ENCODE measurements around the gene MTM1.

MTM1 gene

DNA sequence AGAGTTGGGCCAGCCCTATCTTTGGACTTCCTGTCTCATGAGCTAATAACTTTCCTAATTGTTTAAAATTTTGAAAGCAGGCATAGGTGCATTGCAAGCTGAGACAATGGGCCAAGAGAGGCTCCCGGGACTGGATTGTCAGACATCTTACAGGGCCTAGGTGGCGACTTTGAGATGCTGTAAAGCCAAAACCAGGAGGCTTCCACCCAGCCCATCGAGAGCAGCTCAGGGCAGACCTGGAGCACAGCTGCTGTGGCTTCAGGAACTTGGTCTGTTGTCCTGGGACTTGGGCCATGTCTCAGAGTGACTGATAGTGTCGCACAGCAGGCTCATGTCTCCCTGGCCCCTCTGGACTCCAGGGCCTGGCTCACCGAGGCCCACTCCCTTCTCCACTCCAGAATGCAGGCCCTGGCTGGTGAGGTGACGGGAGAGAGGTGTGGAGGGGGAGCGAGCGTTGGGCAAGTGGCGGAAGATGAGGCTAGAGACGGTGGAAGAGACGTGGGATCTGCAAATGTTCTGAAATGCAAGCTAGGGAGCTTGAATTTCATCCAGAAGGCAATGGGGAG lies 24.1 kb upstream of the MTM1 start:
- TF ChIP-seq FOXP2 (optimal IDR thresholded peaks at IDR 0.05; ENCODE audit: borderline replicate concordance, extremely low read depth, extremely low read length, insufficient read depth) (no peak), SIN3A (IDR thresholded peaks at IDR 0.05; ENCODE audit: borderline replicate concordance, insufficient read depth, low read length) (no peak)

DNA sequence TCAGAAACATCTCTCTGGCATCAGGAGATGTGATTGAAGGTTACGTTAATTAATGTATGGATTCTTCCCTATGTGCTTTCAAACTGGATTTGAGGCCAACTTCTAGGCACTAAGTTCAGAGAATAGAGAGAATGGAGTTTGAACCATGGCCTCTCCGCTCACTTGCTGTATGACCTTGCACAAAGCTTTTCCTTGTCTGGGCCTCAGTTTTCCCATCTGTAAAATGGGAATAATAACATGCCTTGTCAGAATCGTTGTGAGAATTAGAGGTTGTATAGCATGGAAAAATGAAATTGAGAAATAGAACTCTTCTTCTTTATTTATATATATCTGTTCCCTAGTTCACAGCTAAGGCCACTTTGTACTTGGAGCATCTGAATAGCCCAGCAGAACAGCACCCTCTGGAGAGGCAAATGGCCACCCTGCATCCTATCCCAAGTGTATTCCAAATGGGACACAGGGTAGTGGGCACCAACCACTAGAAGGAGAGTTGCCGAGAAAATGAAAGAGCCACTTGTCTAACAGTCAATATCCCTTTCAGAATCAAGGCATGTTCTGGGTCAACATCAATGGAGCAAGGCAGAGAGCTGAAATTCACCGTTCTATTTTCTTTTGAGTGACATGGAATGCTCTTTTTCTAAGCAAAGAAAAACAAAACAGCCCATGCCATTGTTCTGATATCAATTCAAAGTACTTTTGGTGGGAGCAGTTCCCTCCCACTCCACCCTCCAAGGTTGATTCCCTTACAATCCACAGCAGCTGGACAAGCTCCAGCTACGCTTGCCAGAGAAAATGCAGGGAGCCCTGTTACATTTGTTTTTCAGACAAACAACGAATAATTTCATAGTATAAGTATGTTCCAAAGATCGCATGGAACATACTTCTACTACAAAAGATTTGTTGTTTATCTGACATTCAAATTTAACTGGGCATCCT lies 23.3 kb upstream of the MTM1 start:
- TF ChIP-seq TAF1 (IDR thresholded peaks at IDR 0.05; ENCODE audit: borderline replicate concordance, insufficient read depth, low read length) (no peak), FOXP2 (optimal IDR thresholded peaks at IDR 0.05; ENCODE audit: borderline replicate concordance, extremely low read depth, extremely low read length, insufficient read depth) (no peak), POLR2AphosphoS5 (IDR thresholded peaks at IDR 0.05; ENCODE audit: low read depth, low read length) (no peak), SIN3A (IDR thresholded peaks at IDR 0.05; ENCODE audit: borderline replicate concordance, insufficient read depth, low read length) (no peak)
- TF ChIP-seq, protein P1, sequence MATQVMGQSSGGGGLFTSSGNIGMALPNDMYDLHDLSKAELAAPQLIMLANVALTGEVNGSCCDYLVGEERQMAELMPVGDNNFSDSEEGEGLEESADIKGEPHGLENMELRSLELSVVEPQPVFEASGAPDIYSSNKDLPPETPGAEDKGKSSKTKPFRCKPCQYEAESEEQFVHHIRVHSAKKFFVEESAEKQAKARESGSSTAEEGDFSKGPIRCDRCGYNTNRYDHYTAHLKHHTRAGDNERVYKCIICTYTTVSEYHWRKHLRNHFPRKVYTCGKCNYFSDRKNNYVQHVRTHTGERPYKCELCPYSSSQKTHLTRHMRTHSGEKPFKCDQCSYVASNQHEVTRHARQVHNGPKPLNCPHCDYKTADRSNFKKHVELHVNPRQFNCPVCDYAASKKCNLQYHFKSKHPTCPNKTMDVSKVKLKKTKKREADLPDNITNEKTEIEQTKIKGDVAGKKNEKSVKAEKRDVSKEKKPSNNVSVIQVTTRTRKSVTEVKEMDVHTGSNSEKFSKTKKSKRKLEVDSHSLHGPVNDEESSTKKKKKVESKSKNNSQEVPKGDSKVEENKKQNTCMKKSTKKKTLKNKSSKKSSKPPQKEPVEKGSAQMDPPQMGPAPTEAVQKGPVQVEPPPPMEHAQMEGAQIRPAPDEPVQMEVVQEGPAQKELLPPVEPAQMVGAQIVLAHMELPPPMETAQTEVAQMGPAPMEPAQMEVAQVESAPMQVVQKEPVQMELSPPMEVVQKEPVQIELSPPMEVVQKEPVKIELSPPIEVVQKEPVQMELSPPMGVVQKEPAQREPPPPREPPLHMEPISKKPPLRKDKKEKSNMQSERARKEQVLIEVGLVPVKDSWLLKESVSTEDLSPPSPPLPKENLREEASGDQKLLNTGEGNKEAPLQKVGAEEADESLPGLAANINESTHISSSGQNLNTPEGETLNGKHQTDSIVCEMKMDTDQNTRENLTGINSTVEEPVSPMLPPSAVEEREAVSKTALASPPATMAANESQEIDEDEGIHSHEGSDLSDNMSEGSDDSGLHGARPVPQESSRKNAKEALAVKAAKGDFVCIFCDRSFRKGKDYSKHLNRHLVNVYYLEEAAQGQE (IDR thresholded peaks at IDR 0.05; ENCODE audit: insufficient read depth in 1 of 2, low read depth in 2 of 2, low read length in 2 of 2), result no peak

DNA sequence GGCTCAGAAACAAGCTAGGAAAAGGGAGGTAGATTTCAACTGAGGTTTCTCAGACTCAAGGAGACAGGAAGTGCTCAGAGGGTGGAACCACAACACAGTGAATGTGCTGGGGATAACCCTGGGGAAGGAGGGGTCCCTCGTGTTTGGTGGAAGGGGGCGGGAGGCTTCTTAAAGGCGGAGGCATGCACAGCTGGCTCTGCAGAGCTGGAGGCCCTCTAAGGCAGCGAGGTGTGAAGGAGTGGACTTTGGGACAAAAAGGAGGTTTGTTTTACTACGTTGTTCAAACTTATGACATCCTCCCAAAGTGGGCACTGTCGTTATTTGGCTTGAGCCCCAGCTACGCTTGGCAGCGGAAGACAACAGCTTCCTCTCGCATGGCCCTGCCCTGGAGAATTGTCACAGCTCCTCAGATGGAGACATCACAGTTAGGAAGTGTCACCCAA lies 21.7 kb upstream of the MTM1 start:
- TF ChIP-seq, protein P1 (IDR thresholded peaks at IDR 0.05; ENCODE audit: insufficient read depth in 1 of 2, low read depth in 2 of 2, low read length in 2 of 2), result no peak
- TF ChIP-seq SIN3A (IDR thresholded peaks at IDR 0.05; ENCODE audit: borderline replicate concordance, insufficient read depth, low read length) (no peak), FOXP2 (optimal IDR thresholded peaks at IDR 0.05; ENCODE audit: borderline replicate concordance, extremely low read depth, extremely low read length, insufficient read depth) (no peak), TAF1 (IDR thresholded peaks at IDR 0.05; ENCODE audit: borderline replicate concordance, insufficient read depth, low read length) (no peak)

DNA sequence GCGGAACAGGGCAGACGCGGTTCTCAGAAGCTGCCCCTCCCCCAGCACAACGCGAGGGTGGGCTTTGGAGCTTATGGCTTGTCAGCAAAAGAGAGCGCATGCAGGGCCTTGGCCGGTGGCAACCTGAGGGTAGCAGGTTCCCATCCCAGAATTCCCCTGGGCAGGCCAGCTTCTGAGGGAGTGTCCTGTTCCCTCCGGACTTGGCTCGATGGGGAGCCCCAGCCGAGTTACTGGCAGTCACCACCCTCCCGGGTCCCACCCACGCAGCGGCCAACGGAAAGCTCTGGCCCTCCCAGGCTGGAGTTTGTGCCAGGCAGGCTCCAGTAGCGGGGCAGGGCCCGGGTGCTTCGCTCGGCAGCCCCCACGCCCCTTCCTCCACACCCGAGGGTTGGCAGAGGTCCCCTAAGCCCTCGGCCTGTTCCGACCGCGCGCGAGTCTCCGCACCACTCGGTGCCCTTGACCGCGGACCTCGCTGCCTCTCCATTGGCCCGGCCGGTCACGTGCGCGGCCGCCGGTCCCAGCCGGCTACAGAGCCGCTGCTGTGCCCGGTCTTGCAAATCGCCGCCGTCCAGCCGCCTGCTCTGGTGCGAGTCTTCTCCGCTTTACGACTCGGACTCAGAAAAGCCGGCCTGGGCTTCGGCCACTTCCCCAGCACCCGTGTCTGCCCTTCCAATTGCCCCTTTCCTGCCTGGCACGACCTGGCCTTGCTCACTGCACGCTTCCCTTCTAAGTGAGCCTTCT lies 20.9 kb upstream of the MTM1 start:
- TF ChIP-seq POLR2AphosphoS5 (IDR thresholded peaks at IDR 0.05; ENCODE audit: low read depth, low read length) (no peak), SIN3A (IDR thresholded peaks at IDR 0.05; ENCODE audit: borderline replicate concordance, insufficient read depth, low read length) (no peak), FOXP2 (optimal IDR thresholded peaks at IDR 0.05; ENCODE audit: borderline replicate concordance, extremely low read depth, extremely low read length, insufficient read depth) (no peak)
- TF ChIP-seq, protein P1 (IDR thresholded peaks at IDR 0.05; ENCODE audit: insufficient read depth in 1 of 2, low read depth in 2 of 2, low read length in 2 of 2), result no peak

DNA sequence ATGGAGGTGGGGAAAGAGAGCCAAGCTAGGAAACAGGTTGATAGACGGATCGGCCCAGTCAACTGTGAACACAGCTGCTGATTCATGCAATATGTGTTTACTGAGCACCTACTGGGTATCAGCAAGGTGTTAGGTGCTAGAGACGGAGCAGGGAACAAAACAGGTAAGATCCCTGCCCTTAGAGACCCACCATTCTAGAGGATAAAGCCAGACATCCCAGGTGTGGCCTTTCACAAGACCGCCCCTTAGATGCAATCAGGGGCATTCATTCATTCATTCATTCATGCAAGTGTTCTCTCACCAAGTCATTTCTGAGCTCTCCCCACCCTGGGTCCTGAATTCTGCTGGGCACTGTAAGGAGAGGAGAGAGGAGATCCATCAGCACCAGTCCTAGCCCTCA lies 20.2 kb upstream of the MTM1 start:
- no peak for TF ChIP-seq POLR2AphosphoS5 (IDR thresholded peaks at IDR 0.05; ENCODE audit: low read depth, low read length)
- TF ChIP-seq FOXP2 (optimal IDR thresholded peaks at IDR 0.05; ENCODE audit: borderline replicate concordance, extremely low read depth, extremely low read length, insufficient read depth), result no peak
- TF ChIP-seq, protein P1 (IDR thresholded peaks at IDR 0.05; ENCODE audit: insufficient read depth in 1 of 2, low read depth in 2 of 2, low read length in 2 of 2), result no peak
- TF ChIP-seq TAF1 (IDR thresholded peaks at IDR 0.05; ENCODE audit: borderline replicate concordance, insufficient read depth, low read length), result no peak
- no peak for TF ChIP-seq SIN3A (IDR thresholded peaks at IDR 0.05; ENCODE audit: borderline replicate concordance, insufficient read depth, low read length)

Data from PFSK-1 (cell line).